H1 (cell line): Measurements from ENCODE around the gene HNF1B. TPM values are rescaled to one million over a fixed set of nuclear protein-coding genes. Genes with fewer than 3 reads are reported as not detected.

Experiments
- CTCF ChIA-PET: fragments of 300-600 bp; sonication (Branson Sonifier 250); formaldehyde crosslinking; loops from one replicate; lab custom pipeline; 2021; ENCODE audit not compliant: partially characterized antibody; lab: Charles Lee
- POLR2A ChIA-PET: fragments of 300-600 bp; sonication (Branson Sonifier 250); formaldehyde crosslinking; loops from one replicate; lab custom pipeline; 2021; ENCODE audit warnings: inconsistent platforms; ENCODE audit not compliant: partially characterized antibody; lab: Charles Lee
- DNase-seq, 2 experiments: peaks; one replicate each; pipeline versions ENCODE4 v3.0.0 to v3.0.0-alpha.2; 2010 to 2022; ENCODE audit warnings: low spot score in 2 of 2, low read depth in 1 of 2, mixed read lengths in 1 of 2
- FAIRE-seq: peaks from 2 replicates; lab custom pipeline; 2011; peaks lifted over from hg19 to GRCh38; lab: Jason Lieb, UNC
- H2AFZ ChIP-seq: 2 replicates; pipeline ENCODE4 v1.8.1; 2012; ENCODE audit warnings: low read length, inconsistent platforms
- H2AK5ac ChIP-seq: 2 replicates; pipeline ENCODE4 v1.6.1; 2013; ENCODE audit warnings: low read depth, low read length
- H2BK120ac ChIP-seq: replicated peaks from 2 replicates; pipeline ENCODE3; 2013; ENCODE audit warnings: low read depth, low read length, inconsistent platforms
- H2BK12ac ChIP-seq: 2 replicates; pipeline ENCODE4 v1.6.1; 2013; ENCODE audit warnings: low read depth, low read length
- H2BK15ac ChIP-seq: 2 replicates; pipeline ENCODE4 v1.6.1; 2013; ENCODE audit warnings: low read length
- H2BK20ac ChIP-seq: 2 replicates; pipeline ENCODE4 v1.6.1; 2013; ENCODE audit warnings: low read length
- H2BK5ac ChIP-seq: 2 replicates; pipeline ENCODE4 v1.6.1; 2013; ENCODE audit warnings: low read depth, low read length
- H3K14ac ChIP-seq: 2 replicates; pipeline ENCODE4 v1.6.1; 2013; ENCODE audit warnings: inconsistent platforms; ENCODE audit not compliant: insufficient read length
- H3K18ac ChIP-seq: 2 replicates; pipeline ENCODE4 v1.6.1; 2013; ENCODE audit warnings: low read length; ENCODE audit errors: extremely low read depth
- H3K23ac ChIP-seq: 2 replicates; pipeline ENCODE4 v1.6.1; 2013; ENCODE audit warnings: inconsistent platforms; ENCODE audit not compliant: insufficient read length
- H3K23me2 ChIP-seq: 2 replicates; pipeline ENCODE4 v1.6.1; 2013; ENCODE audit warnings: low read depth, low read length
- H3K27ac ChIP-seq: 2 replicates; pipeline ENCODE4 v1.6.1; 2011; ENCODE audit warnings: low read depth, low read length, inconsistent platforms
- H3K27me3 ChIP-seq, 4 experiments: replicated peaks in 1 of 4; 1 replicate in 1 of 4; 2 replicates in 3 of 4; pipeline versions ENCODE4 v1.6.1 to v1.8.1; 2011 to 2013; ENCODE audit warnings: low read length in 3 of 4, mild to moderate bottlenecking in 3 of 4, inconsistent platforms in 2 of 4, mixed read lengths in 2 of 4, moderate library complexity in 1 of 4; ENCODE audit not compliant: control insufficient read depth in 3 of 4, insufficient read depth in 3 of 4; ENCODE audit errors: extremely low read depth in 1 of 4
- H3K36me3 ChIP-seq, 4 experiments: 2 replicates each; pipeline versions ENCODE4 v1.6.1 to v1.8.1; 2011 to 2013; ENCODE audit warnings: mild to moderate bottlenecking in 4 of 4, low read length in 3 of 4, moderate library complexity in 2 of 4, control low read depth in 1 of 4, inconsistent platforms in 1 of 4; ENCODE audit not compliant: insufficient read depth in 4 of 4, control insufficient read depth in 2 of 4
- H3K4ac ChIP-seq: replicated peaks from 2 replicates; pipeline ENCODE3; 2013; ENCODE audit warnings: low read length, low read depth, mixed read lengths, inconsistent platforms; ENCODE audit not compliant: insufficient read length
- H3K4me1 ChIP-seq, 4 experiments: replicated peaks in 1 of 4; 1 replicate in 1 of 4; 2 replicates in 3 of 4; pipeline versions ENCODE4 v1.6.1 to v1.8.1; 2011 to 2013; ENCODE audit warnings: low read length in 3 of 4, inconsistent platforms in 2 of 4, mixed read lengths in 1 of 4; ENCODE audit not compliant: insufficient read depth in 4 of 4, control insufficient read depth in 3 of 4
- H3K4me2 ChIP-seq, 2 experiments: 2 replicates each; pipeline versions ENCODE4 v1.6.1 to v1.8.1; 2011 to 2013; ENCODE audit warnings: low read depth in 2 of 2, low read length in 2 of 2, control low read depth in 1 of 2, inconsistent platforms in 1 of 2, mild to moderate bottlenecking in 1 of 2; ENCODE audit not compliant: insufficient read depth in 1 of 2
- H3K4me3 ChIP-seq, 4 experiments: fragments of 200-600, 300-600 bp in 1 of 4; sonication (generic), shearing (Covaris generic), sonication (Bioruptor Twin) in 1 of 4; 2 replicates each; pipeline versions ENCODE4 v1.5.1 to v1.8.1; 2011 to 2016; ENCODE audit warnings: low read length in 4 of 4, low read depth in 3 of 4, control low read depth in 2 of 4, inconsistent platforms in 2 of 4, mild to moderate bottlenecking in 2 of 4, mixed read lengths in 1 of 4, moderate library complexity in 1 of 4; ENCODE audit not compliant: insufficient read depth in 2 of 4; ENCODE audit errors: extremely low read depth in 1 of 4
- H3K56ac ChIP-seq: replicated peaks from 2 replicates; pipeline ENCODE3; 2013; ENCODE audit warnings: low read depth, mild to moderate bottlenecking, mixed read lengths, low read length, inconsistent platforms; ENCODE audit not compliant: insufficient read length
- H3K79me1 ChIP-seq: 2 replicates; pipeline ENCODE4 v1.6.1; 2013; ENCODE audit warnings: low read depth, low read length, control low read depth
- H3K79me2 ChIP-seq, 2 experiments: 2 replicates each; pipeline versions ENCODE4 v1.6.1 to v1.8.1; 2012 to 2013; ENCODE audit warnings: low read length in 2 of 2, mild to moderate bottlenecking in 2 of 2, inconsistent platforms in 1 of 2; ENCODE audit not compliant: insufficient read depth in 2 of 2, control insufficient read depth in 1 of 2
- H3K9ac ChIP-seq, 4 experiments: replicated peaks in 1 of 4; 1 replicate in 1 of 4; 2 replicates in 3 of 4; pipeline versions ENCODE4 v1.6.1 to v1.8.1; 2011 to 2013; ENCODE audit warnings: low read depth in 3 of 4, low read length in 3 of 4, control low read depth in 2 of 4, mild to moderate bottlenecking in 2 of 4, moderate library complexity in 2 of 4, inconsistent platforms in 1 of 4; ENCODE audit errors: extremely low read depth in 1 of 4
- H3K9me3 ChIP-seq, 2 experiments: 2 replicates each; pipeline versions ENCODE4 v1.6.1 to v1.8.1; 2012 to 2013; ENCODE audit warnings: mild to moderate bottlenecking in 2 of 2, moderate library complexity in 2 of 2, control low read depth in 1 of 2, inconsistent platforms in 1 of 2, low read depth in 1 of 2, low read length in 1 of 2, mixed read lengths in 1 of 2; ENCODE audit not compliant: insufficient read depth in 2 of 2
- H4K20me1 ChIP-seq, 2 experiments: replicated peaks in 1 of 2; 2 replicates each; pipeline versions ENCODE3 to v1.8.1; 2011 to 2013; ENCODE audit warnings: inconsistent platforms in 2 of 2, low read length in 2 of 2, mild to moderate bottlenecking in 1 of 2; ENCODE audit not compliant: insufficient read depth in 2 of 2, control insufficient read depth in 1 of 2
- H4K5ac ChIP-seq: 2 replicates; pipeline ENCODE4 v1.6.1; 2013; ENCODE audit warnings: low read length, low read depth, mixed read lengths, inconsistent platforms; ENCODE audit not compliant: insufficient read length
- H4K8ac ChIP-seq: 2 replicates; pipeline ENCODE4 v1.8.0; 2013; ENCODE audit warnings: mild to moderate bottlenecking, moderate library complexity, low read length, inconsistent platforms; ENCODE audit not compliant: insufficient read depth; ENCODE audit errors: extremely low read depth
- H4K91ac ChIP-seq: replicated peaks from 2 replicates; pipeline ENCODE3; 2013; ENCODE audit warnings: low read length, mixed read lengths, inconsistent platforms; ENCODE audit not compliant: insufficient read length
- ASH2L ChIP-seq: fragments of 200-600, 300-600 bp; sonication (generic); IDR thresholded peaks from one replicate; pipeline ENCODE4 v1.7.1; 2017; ENCODE audit warnings: low read length
- BRCA1 ChIP-seq: IDR thresholded peaks from 2 replicates; pipeline ENCODE4 v1.6.1; 2012; ENCODE audit warnings: low read depth, low read length, improper control_type of control experiment
- CBX5 ChIP-seq: fragments of 300-800, 300-1000 bp; sonication (generic); IDR thresholded peaks from 2 replicates; pipeline ENCODE4 v1.7.1; 2016; ENCODE audit warnings: antibody characterized with exemption, low read length, low read depth
- CBX8 ChIP-seq: fragments of 300-800, 300-1000 bp; sonication (generic); IDR thresholded peaks from 2 replicates; pipeline ENCODE4 v1.7.1; 2016; ENCODE audit warnings: low read depth, low read length, borderline replicate concordance
- EGR1 ChIP-seq: IDR thresholded peaks from 2 replicates; pipeline ENCODE4 v1.6.1; 2011; ENCODE audit warnings: low read depth, low read length, borderline replicate concordance
- KDM4A ChIP-seq: IDR thresholded peaks from one replicate; pipeline ENCODE4 v1.7.1; 2012; ENCODE audit warnings: low read depth, mild to moderate bottlenecking, moderate library complexity, low read length, inconsistent platforms; ENCODE audit not compliant: severe bottlenecking
- POLR2A ChIP-seq, 2 experiments: IDR thresholded peaks; 1 replicate in 1 of 2; 2 replicates in 1 of 2; pipeline ENCODE4 v1.6.1; 2011; ENCODE audit warnings: low read depth in 2 of 2, low read length in 2 of 2, mild to moderate bottlenecking in 2 of 2; ENCODE audit errors: control extremely low read depth in 1 of 2
- RBBP5 ChIP-seq: IDR thresholded peaks from 2 replicates; pipeline ENCODE4 v1.7.1; 2012; ENCODE audit warnings: low read depth, mild to moderate bottlenecking, inconsistent platforms, low read length, moderate library complexity, borderline replicate concordance
- SIN3A ChIP-seq, 2 experiments: IDR thresholded peaks in 1 of 2; conservative IDR thresholded peaks in 1 of 2; 2 replicates each; pipeline ENCODE4 v1.6.1; 2011 to 2012; ENCODE audit warnings: low read length in 2 of 2, improper control_type of control experiment in 1 of 2, low read depth in 1 of 2, mild to moderate bottlenecking in 1 of 2
- SIX5 ChIP-seq: IDR thresholded peaks from 2 replicates; pipeline ENCODE4 v1.6.1; 2011; ENCODE audit warnings: mild to moderate bottlenecking, low read depth, low read length
- SUZ12 ChIP-seq: fragments of 200-600 bp; sonication (generic); IDR thresholded peaks from 2 replicates; pipeline ENCODE4 v1.6.1; 2012; ENCODE audit warnings: mild to moderate bottlenecking, inconsistent platforms, low read length, moderate library complexity, mixed read lengths
- WGBS, 2 experiments: shearing (Covaris generic) in 1 of 2; methylation state at CpG; one replicate each; pipeline versions ENCODE4 v1.1.6 to v1.1.7; 2013 to 2015; ENCODE audit warnings: low lambda C conversion rate in 2 of 2, mixed read lengths in 2 of 2, inconsistent platforms in 1 of 2, low coverage in 1 of 2, missing lambda C conversion rate in 1 of 2; ENCODE audit not compliant: insufficient replicate concordance in 2 of 2, insufficient coverage in 1 of 2, insufficient read length in 1 of 2; ENCODE audit errors: extremely low coverage in 1 of 2, missing lambda C conversion rate in 1 of 2; 5-methylcytosine and 5-hydroxymethylcytosine counted together
- polyA plus RNA-seq, 7 experiments: library from polyadenylated mRNA; depleted of rRNA in 3 of 7; stranded (reverse) in 5 of 7; unstranded in 2 of 7; fragments of >200 nt in 5 of 7; fragments of 200-250 nt in 2 of 7; gene quantifications; 1 replicate in 5 of 7; 2 replicates in 1 of 7; 4 replicates in 1 of 7; pipeline versions ENCODE4 v1.2.1 to v1.2.3, GENCODE V29; 2011 to 2013; ENCODE audit warnings: missing spikeins in 2 of 7, mixed read lengths in 2 of 7
- total RNA-seq: library from RNA; stranded (reverse); fragmentation: NEBNext Ultra II Directional; extraction: Animal tissue kit (Norgen Biotek cat#: 25700); gene quantifications from 2 replicates; pipeline ENCODE4 v1.2.1, GENCODE V29; 2021
- TF ChIP-seq, protein P1 (sequence below): IDR thresholded peaks from 2 replicates; pipeline ENCODE4 v1.6.1; 2012; ENCODE audit warnings: inconsistent platforms
- TF ChIP-seq, protein P2 (sequence below): IDR thresholded peaks from 2 replicates; pipeline ENCODE4 v1.6.1; 2011; ENCODE audit warnings: low read length, improper control_type of control experiment

HNF1B gene
- total and polyA plus RNA-seq, 2 of the 8 experiments (the other 6 are each of a cell fraction or from before 2014, with no cell fraction given) = 0.13 to 0.30 TPM

DNA sequence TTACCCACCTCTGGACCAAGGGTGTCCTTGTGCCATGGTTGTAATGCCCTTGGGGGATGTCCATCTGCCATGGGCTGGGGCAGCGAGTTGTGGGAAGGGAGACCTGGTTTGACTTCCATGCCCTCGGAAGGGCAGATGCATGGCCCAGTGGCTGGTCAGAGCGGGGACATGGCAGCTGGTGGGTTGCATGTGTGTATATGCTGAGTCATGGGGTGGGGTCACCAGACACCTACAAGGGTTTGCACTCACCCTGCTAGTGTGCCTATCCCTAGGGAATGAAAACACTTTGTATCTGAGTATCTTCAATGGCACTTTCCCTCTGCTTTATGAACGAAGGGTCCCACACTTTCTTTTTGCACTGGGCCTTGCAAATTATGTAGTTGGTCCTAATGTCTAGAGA lies 10.6 kb upstream of the HNF1B start:
- no peaks in the 10 kb centered on the region for H3K23me2 ChIP-seq
- DNase-seq (no peak), FAIRE-seq (no peak)
- no peak overlapping the region for H2BK15ac ChIP-seq
- no peaks in the 10 kb centered on the region for H3K9me3 ChIP-seq
- H2AK5ac ChIP-seq = no peak overlapping the region
- no peak overlapping the region for H3K9ac ChIP-seq
- H3K79me2 ChIP-seq = no peaks in the 10 kb centered on the region
- H3K18ac ChIP-seq = no peak overlapping the region
- peaks cover 0 to 5% (median 2%) of the 10 kb centered on the region in 4 experiments; a peak in 3 of 7 replicates for H3K27me3 ChIP-seq
- H2BK20ac ChIP-seq = no peak overlapping the region
- no peak overlapping the region for H3K4me2 ChIP-seq
- no peak overlapping the region for H4K8ac ChIP-seq
- H2BK5ac ChIP-seq = no peak overlapping the region
- H3K23ac ChIP-seq = no peak overlapping the region
- no peak overlapping the region for H2AFZ ChIP-seq
- no peaks in the 10 kb centered on the region for H3K79me1 ChIP-seq
- WGBS, 2 experiments = 91% methylated on average over 4 of the region's 4 CpGs; no CpG with 5 or more reads in 1 of the 2 experiments
- no peak overlapping the region for H4K5ac ChIP-seq
- H3K4me1 ChIP-seq = no peaks in the 10 kb centered on the region
- H2BK120ac ChIP-seq = no peak overlapping the region
- H4K20me1 ChIP-seq = no peaks in the 10 kb centered on the region
- POLR2A ChIA-PET = no interaction called here
- H4K91ac ChIP-seq = no peak overlapping the region
- H3K36me3 ChIP-seq = no peaks in the 10 kb centered on the region
- no peak overlapping the region for H3K56ac ChIP-seq
- no peak overlapping the region for H2BK12ac ChIP-seq
- no peak overlapping the region for H3K27ac ChIP-seq
- no peak overlapping the region for H3K14ac ChIP-seq
- no peak overlapping the region for H3K4ac ChIP-seq
- H3K4me3 ChIP-seq = no peak overlapping the region
- CTCF ChIA-PET = interaction anchor here (1.2 kb wide), 1 partner anchor 9 kb away, joined by 4 read pairs; no protein-coding TSS in a partner anchor
- TF ChIP-seq ASH2L = no peak
- no peak for TF ChIP-seq SUZ12
- TF ChIP-seq CBX8 = no peak
- TF ChIP-seq, protein P1, sequence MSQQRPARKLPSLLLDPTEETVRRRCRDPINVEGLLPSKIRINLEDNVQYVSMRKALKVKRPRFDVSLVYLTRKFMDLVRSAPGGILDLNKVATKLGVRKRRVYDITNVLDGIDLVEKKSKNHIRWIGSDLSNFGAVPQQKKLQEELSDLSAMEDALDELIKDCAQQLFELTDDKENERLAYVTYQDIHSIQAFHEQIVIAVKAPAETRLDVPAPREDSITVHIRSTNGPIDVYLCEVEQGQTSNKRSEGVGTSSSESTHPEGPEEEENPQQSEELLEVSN = no peak
- TF ChIP-seq KDM4A = no peak
- no peak for TF ChIP-seq POLR2A (IDR thresholded peaks at IDR 0.05; ENCODE audit: control extremely low read depth in 1 of 2, low read depth in 2 of 2, low read length in 2 of 2)
- TF ChIP-seq SIN3A (conservative IDR thresholded peaks at IDR 0.05 in 1 of 2, IDR thresholded peaks at IDR 0.05 in 1 of 2; ENCODE audit: low read depth in 1 of 2, low read length in 2 of 2) = no peak
- TF ChIP-seq SIX5 = no peak
- TF ChIP-seq CBX5 = no peak
- no peak for TF ChIP-seq RBBP5
- TF ChIP-seq, protein P2, sequence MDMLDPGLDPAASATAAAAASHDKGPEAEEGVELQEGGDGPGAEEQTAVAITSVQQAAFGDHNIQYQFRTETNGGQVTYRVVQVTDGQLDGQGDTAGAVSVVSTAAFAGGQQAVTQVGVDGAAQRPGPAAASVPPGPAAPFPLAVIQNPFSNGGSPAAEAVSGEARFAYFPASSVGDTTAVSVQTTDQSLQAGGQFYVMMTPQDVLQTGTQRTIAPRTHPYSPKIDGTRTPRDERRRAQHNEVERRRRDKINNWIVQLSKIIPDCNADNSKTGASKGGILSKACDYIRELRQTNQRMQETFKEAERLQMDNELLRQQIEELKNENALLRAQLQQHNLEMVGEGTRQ = no peak
- TF ChIP-seq EGR1 = no peak
- no peak for TF ChIP-seq BRCA1
